GM19455 (cell line): ENCODE data around the gene TOR1AIP2.

Source experiments
- ATAC-seq: cut with Tn5 transposase; IDR thresholded peaks from one replicate; pipeline ENCODE4 v1.9.1; 2021; ENCODE audit not compliant: unreplicated experiment

The TOR1AIP2 gene

GRCh38 chr1:179877586-179878265, at the start of gene TOR1AIP2:
Gene TOR1AIP2 (minus strand): TSS chr1:179877803. CDS start chr1:179852665, 25,138 bp downstream.
- ATAC-seq: peak; percentile 61

GRCh38 chr1:179926850-179927205, 49.2 kb upstream of the TOR1AIP2 start:
- no peak for ATAC-seq

GRCh38 chr1:179925922-179926849, 48.6 kb upstream of the TOR1AIP2 start:
- ATAC-seq: no peak

- ATAC-seq: no peak
Observed at GRCh38 chr1:179925302-179925701, 47.7 kb upstream of the TOR1AIP2 start.

- no peak for ATAC-seq
Observed at GRCh38 chr1:179924268-179924667, 46.7 kb upstream of the TOR1AIP2 start.

GRCh38 chr1:179923029-179923428, 45.4 kb upstream of the TOR1AIP2 start:
- no peak for ATAC-seq

DNA sequence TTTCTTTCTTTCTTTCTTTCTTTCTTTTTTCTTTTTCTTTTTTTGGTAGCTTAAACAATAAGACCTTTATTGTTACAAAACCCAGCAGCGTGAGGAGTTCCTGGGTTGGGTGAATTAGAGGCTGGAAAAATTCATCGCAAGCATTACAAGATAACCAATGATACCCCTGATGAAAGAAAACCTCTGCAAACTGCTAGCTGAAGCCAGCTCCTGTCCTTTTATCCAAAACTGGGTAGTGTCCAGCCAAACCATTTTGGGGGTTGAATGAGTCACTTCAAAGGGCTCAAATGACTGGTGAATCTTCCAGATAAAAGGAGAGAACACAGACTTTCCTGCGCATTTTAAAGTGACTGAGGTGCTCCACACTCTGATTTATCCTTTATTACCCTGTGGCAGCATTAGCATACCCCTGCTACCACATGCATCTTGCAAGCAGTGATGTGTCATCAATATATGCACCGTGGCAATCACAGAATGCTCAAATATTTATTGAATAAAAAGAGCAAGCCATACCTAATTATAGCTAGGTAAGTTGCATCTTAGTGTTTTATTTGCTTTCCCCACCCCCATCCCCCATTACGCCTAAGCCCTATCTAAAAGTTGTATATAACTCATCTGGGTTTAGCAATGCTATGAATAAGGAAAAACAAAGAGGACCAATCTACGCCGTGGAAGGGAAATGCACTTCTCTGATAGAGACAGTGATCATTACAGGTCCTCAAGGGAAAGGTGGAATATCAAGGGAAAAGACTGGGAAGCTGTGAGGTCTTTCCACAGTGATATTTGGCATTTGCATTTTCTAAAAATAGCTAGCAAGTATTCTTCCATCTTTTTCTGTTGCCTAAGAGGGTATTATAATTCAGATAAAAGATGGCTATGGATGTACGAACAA, 44.6 kb upstream of the TOR1AIP2 start:
- ATAC-seq: no peak

DNA sequence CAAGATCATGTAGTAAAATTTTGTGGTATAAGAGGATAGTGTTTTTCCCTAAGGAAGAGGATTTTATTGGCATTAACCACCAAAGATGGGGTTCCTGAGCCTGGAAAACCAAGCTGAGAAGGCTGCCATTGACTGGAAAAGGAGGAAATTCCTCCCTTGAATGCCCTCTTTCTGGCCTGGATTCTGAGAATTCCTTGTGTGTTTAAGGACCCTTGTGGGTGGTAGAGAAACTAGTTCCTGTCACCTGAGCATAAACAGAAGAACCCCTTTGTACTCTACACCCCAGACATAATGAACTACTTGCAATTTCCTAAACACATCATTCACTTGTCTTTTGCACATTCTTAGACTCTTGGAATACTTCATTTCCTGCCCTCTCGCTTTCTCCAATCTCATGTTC, 43.9 kb upstream of the TOR1AIP2 start:
- ATAC-seq: no peak

DNA sequence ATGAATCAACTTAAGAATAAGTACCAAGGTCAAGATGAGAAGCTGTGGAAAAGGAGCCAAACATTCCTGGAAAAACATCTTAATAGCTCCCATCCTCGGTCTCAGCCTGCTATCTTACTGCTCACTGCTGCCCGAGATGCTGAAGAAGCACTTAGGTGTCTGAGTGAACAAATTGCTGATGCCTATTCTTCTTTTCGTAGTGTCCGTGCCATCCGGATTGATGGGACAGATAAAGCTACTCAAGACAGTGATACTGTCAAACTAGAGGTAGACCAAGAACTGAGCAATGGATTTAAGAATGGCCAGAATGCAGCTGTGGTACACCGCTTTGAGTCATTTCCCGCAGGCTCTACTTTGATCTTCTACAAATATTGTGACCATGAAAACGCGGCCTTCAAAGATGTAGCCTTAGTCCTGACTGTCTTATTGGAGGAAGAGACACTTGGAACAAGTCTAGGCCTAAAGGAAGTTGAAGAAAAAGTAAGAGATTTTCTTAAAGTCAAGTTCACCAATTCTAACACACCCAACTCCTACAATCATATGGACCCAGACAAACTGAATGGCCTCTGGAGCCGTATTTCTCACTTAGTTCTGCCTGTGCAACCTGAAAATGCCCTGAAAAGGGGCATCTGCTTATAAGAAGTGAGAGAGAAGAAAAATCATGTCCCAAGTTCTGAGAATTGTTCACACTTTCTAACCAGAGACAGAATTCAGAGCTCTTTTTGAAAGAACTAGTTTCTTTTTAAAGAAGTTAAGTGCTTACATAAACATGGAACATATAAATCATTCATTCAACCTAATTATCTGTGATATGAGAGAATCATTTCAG, 40.2 kb upstream of the TOR1AIP2 start:
- no peak for ATAC-seq

- ATAC-seq: no peak
Observed at GRCh38 chr1:179911812-179912211, 34.2 kb upstream of the TOR1AIP2 start.

- no peak for ATAC-seq
Observed at GRCh38 chr1:179910934-179911333, 33.3 kb upstream of the TOR1AIP2 start.

DNA sequence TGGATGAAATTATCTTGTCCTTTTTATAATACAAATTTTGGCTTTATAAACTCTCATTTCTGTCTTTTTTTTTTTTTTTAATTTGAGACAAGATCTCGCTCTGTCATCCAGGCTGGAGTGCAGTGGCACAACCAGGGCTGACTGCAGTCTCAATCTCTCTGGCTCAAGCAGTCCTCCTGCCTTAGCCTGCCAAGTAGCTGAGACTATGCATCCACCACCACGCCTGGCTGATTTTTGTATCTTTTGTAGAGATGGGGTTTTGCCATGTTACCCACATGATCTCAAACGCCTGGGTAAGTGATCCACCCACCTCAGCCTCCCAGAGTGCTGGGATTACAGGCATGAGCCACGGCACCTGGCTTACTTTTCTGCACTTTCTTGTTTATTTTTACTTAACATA, 12.0 kb upstream of the TOR1AIP2 start:
- no peak for ATAC-seq

DNA sequence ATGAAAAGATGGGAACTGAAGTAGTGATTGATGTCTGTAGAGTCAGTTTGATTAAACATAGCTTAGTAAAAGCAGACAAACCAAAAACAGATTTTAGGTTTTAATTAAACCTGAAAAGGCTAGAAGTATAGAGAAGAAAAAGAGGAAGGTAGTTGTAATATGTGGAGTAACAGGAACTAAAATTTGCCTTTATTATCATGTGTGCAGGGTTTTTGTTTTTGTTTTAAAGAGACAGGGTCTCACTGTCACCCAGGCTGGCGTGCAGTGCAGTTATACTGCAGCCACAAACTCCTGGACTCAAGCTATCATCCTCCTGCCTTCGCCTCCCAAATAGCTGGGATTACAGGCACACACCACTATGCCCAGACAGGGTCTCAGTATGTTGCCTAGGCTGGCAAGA, 10.5 kb upstream of the TOR1AIP2 start:
- ATAC-seq: no peak

GRCh38 chr1:179883745-179884138, 6.1 kb upstream of the TOR1AIP2 start:
- peak; percentile 18 for ATAC-seq

DNA sequence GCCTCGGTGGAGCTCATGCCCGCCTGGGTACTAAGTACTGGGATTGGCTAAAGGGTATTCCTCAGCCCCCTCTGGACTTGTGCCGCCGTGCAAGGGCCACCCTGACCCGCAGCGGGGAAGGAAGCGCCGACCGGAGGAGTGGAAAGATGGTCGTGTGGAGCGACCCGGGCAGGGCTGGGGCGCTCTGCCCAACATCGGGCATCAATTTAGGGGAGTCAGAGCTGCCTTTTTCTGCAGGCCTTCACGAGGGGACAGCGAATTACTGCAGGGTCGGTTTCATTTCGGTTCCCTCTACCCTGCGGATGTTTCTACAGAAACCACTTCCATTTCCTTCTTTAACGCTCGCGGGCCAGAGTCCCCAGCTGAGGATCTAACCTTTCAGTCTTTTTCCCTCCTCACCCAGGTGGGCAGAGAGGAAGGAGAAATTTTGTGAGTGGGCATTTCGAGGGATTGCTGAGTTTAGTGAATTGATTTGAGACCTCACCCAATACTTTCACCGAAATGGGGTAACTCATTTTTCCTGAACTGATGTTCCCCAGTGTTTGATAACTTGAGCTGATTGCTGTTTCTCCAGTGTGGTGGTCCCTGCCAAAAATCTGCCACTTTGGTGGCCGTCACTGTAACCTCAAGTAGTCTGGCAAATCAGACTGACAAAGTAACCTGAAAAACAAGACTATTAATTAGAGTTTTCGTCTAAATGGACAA, 5.6 kb upstream of the TOR1AIP2 start:
- peak; percentile 10 for ATAC-seq

- peak; percentile 73 for ATAC-seq
Observed at GRCh38 chr1:179882253-179883039, 4.8 kb upstream of the TOR1AIP2 start, which contains the start of gene TOR1AIP1. Gene TOR1AIP1 (plus strand): TSS chr1:179882285. CDS start chr1:179882503, 218 bp downstream.

GRCh38 chr1:179881642-179882252, 4.1 kb upstream of the TOR1AIP2 start:
- ATAC-seq: peak; percentile 1

DNA sequence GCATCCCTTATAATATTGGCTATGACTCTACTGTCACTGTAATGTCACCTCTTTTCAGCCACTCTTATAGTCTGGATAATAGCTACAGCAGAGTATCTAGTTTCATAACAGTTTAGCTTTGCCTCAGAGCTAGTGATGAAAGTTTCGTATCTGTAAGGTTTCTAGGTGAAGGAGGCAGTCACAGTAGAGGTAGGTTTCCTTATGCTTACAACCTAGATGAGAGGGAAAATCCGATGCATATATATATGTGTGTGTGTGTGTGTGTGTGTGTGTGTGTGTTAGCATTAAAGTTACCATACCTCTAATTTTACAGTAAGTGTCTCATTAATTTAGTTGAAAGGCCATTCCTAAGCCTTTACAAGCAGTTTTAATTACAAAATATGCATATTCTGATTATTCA, 2.2 kb upstream of the TOR1AIP2 start:
- no peak for ATAC-seq
